HFF-Myc (cell line): ENCODE data around the gene SCGB1A1.

Experiments used
- DNase-seq: peaks from one replicate; pipeline ENCODE4 v3.0.0-alpha.2; 2011; ENCODE audit warnings: low read depth; ENCODE audit errors: extremely low read depth
- H3K4me3 ChIP-seq: replicated peaks from 2 replicates; pipeline ENCODE4 v1.5.1; 2011; ENCODE audit warnings: low read depth, mild to moderate bottlenecking, control low read depth, low read length
- CTCF ChIP-seq: IDR thresholded peaks from 2 replicates; pipeline ENCODE4 v1.5.1; 2012; ENCODE audit warnings: mild to moderate bottlenecking, low read depth, low read length, control low read depth; ENCODE audit errors: missing control alignments

The SCGB1A1 gene

DNA sequence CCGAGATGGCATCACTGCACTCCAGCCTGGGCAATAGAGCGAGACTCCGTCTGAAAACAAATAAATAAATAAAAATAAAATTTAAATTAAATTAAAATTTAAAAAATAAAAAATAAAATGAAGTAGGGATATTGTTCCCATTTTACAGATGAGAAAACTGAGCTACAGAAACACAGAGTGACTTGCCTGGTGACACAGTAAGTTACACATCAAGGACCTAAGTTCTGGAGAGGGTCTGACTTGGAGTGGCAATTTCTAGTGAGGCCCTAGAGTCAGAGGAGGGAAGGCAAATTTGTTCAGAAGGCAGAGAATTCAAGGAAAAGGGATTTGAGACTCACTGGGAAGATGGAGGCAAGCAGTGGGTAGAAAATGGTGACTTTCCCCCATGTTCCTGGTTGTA is 2.0 kb downstream of the SCGB1A1 start:
- DNase-seq = no peak
- TF ChIP-seq CTCF = no peak

DNA sequence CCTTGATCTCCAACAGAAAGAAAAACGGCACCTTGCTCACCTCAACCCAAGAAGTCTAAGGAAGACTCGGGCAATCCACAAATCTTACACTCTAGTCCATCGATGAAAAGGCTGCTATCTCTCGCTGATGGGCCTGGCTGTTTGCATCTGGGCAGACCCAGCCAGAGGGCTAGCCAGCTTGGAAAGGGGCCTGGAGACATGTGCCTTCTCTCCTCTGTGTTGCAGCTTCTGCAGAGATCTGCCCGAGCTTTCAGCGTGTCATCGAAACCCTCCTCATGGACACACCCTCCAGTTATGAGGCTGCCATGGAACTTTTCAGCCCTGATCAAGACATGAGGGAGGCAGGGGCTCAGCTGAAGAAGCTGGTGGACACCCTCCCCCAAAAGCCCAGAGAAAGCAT is 3.2 kb downstream of the SCGB1A1 start:
- no peak for TF ChIP-seq CTCF
- DNase-seq = no peak
- no peak overlapping the region for H3K4me3 ChIP-seq

More for the DNA sequence above, 2.0 kb downstream of the SCGB1A1 start:
- H3K4me3 ChIP-seq = no peak overlapping the region

DNA sequence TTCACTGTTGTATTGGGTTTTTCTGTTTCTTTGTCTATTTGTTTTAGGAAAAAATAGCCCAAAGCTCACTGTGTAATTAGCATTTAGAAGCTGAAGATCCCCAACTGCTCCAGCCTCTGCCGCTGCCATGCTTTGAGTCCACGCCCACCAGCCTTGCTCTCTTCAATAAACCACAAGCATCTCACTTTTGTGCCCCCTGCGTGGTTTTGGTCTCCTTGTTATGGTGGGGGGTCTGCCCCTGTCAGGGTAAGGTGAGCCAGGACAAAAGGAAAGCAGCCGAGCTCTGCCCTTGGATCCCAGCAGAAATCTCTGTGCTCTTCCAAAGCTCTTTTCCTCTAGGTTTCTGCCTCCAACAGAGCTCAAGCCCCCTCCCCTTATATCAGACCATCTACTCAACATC is 4.2 kb downstream of the SCGB1A1 start:
- DNase-seq = no peak
- no peak for TF ChIP-seq CTCF
- H3K4me3 ChIP-seq = no peak overlapping the region

- no peak for TF ChIP-seq CTCF
- no peak overlapping the region for H3K4me3 ChIP-seq
- no peak for DNase-seq
Measured at GRCh38 chr11:62427630-62428233, 8.9 kb downstream of the SCGB1A1 start.

- no peak for DNase-seq
- no peak for TF ChIP-seq CTCF
- no peak overlapping the region for H3K4me3 ChIP-seq
Measured at GRCh38 chr11:62428871-62429560, 10.2 kb downstream of the SCGB1A1 start.

GRCh38 chr11:62430425-62430824 is 11.6 kb downstream of the SCGB1A1 start:
- no peak for TF ChIP-seq CTCF

More at GRCh38 chr11:62430425-62430824, 11.6 kb downstream of the SCGB1A1 start:
- H3K4me3 ChIP-seq = no peak overlapping the region
- DNase-seq = peak; percentile 79
